GM12801 (cell line): ENCODE data around the gene BMP2.

Source experiments
- CTCF ChIP-seq: IDR thresholded peaks from one replicate; pipeline ENCODE4 v1.5.1; 2011; ENCODE audit warnings: control low read depth; ENCODE audit not compliant: insufficient read length; ENCODE audit errors: extremely low read depth

BMP2 gene

DNA sequence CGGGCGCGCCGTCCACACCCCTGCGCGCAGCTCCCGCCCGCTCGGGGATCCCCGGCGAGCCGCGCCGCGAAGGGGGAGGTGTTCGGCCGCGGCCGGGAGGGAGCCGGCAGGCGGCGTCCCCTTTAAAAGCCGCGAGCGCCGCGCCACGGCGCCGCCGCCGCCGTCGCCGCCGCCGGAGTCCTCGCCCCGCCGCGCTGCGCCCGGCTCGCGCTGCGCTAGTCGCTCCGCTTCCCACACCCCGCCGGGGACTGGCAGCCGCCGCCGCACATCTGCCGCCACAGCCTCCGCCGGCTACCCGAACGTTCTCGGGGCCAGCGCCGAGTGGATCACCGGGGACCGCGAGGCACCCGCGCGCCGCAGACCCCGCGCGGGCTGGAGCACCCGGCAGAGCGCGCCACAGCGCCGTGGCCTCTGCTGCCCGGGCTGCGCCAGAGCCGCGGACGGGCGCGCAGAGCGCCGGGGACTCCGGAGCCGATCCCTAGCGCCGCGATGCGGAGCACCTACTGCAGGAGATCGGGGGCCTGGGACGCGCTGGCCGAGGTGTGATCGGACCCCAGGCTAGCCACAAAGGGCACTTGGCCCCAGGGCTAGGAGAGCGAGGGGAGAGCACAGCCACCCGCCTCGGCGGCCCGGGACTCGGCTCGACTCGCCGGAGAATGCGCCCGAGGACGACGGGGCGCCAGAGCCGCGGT is at the start of gene BMP2:
TSS of gene BMP2 (plus strand) at position 151 of the 692 bp plus-strand sequence. CDS start 2,441 bp downstream, outside the sequence.
- no peak for TF ChIP-seq CTCF

- TF ChIP-seq CTCF: no peak
These were observed 48.7 kb upstream of the BMP2 start for GRCh38 chr20:6718662-6719368.

GRCh38 chr20:6719369-6719721 is 48.1 kb upstream of the BMP2 start:
- TF ChIP-seq CTCF: no peak

GRCh38 chr20:6726761-6727160 is 40.7 kb upstream of the BMP2 start:
- no peak for TF ChIP-seq CTCF

DNA sequence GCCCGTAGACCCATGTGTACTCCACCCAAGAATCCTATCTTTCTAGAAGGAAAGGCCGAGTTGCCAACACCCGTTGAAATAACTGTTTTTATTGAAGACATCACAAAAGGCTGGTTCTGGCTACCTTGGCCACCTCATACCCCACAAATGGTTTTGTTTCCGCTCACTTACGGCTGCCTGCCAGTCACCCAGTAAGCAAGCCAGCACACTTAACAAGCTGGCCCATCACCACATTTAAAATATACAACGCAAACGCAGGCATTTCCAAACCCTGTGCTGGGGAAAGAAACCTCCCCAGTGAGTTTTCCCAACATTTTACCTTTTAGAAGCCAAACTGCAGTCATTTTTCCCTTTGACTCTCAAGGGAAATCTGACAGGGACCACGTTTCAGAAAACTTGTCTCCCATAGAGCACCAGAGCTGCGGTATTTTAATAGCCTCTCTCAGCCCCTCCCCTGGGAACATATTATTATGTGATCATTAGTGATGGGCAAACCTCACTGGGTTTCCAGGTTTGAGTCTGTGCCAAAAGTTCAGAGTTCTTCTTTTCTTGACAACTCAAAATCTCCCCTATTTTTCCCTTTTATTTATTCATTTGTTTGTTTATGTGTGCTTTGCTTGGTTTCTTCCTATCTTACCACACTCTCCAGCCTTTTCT is 36.7 kb upstream of the BMP2 start:
- TF ChIP-seq CTCF: no peak

GRCh38 chr20:6732001-6732447 is 35.5 kb upstream of the BMP2 start:
- TF ChIP-seq CTCF: no peak

DNA sequence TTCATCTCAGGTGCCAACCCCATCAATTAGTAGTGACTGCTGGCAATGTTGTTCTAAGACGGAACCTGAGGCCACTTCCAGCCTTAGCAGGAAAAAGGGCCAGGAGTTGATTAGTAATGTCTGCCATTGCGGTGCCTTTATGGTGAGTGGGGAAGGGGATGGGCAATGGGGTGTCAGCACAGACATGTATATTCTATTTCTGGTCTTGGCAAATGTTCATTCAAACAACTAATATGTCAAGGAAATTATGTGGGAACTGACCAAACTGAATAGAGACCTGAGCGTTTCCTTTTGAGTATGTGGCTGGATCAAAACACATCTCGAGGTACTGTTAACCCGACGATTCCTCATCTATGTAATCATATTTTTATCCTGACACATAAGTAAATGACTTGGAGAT is 34.6 kb upstream of the BMP2 start:
- TF ChIP-seq CTCF: no peak
